Body of pancreas (tissue), 4 donors: Measurements from ENCODE around the gene PDE7B. TPM values are rescaled to one million over a fixed set of nuclear protein-coding genes. Genes with fewer than 3 reads are reported as not detected.

ENCODE experiments used
- ATAC-seq: fragments of 150-250 bp; one replicate; pipeline ENCODE4 v1.9.1; 2016
- DNase-seq, 4 donors: peaks; one replicate each; pipeline ENCODE4 v3.0.0-alpha.2; 2019
- H3K27ac ChIP-seq, 4 donors: fragments of 200-600 bp; sonication (generic); 1 replicate in 3 of 4; 2 replicates in 1 of 4; pipeline versions ENCODE4 v1.5.1 to v1.6.1; 2016 to 2019; ENCODE audit warnings: mild to moderate bottlenecking in 1 of 4, mixed read lengths in 1 of 4, moderate library complexity in 1 of 4
- H3K27me3 ChIP-seq, 2 donors: fragments of 200-600 bp; sonication (generic); one replicate each; pipeline ENCODE4 v1.6.0; 2016; ENCODE audit warnings: mild to moderate bottlenecking in 1 of 2
- H3K36me3 ChIP-seq, 2 donors: fragments of 200-600 bp; sonication (generic); replicated peaks in 1 of 2; 2 replicates each; pipeline ENCODE4 v1.5.1; 2016; ENCODE audit warnings: low read depth in 2 of 2; ENCODE audit not compliant: insufficient read depth in 1 of 2
- H3K4me1 ChIP-seq: fragments of 200-600 bp; sonication (generic); one replicate; pipeline ENCODE4 v1.6.0; 2016
- H3K4me3 ChIP-seq, 2 donors: fragments of 200-600 bp; sonication (generic); 1 replicate in 1 of 2; 2 replicates in 1 of 2; pipeline ENCODE4 v1.5.1; 2016 to 2019
- H3K9me3 ChIP-seq, 3 donors: fragments of 200-600 bp; sonication (generic); 1 replicate in 2 of 3; 2 replicates in 1 of 3; pipeline ENCODE4 v1.5.1; 2016
- POLR2A ChIP-seq, 3 donors: fragments of 450-650 bp; IDR thresholded peaks; one replicate each; pipeline ENCODE4 v1.6.1; 2016; ENCODE audit warnings: antibody characterized with exemption in 3 of 3, mild to moderate bottlenecking in 2 of 3
- WGBS, 2 donors: methylation state at CpG; one replicate each; pipeline ENCODE4 v1.1.5; 2017; 5-methylcytosine and 5-hydroxymethylcytosine counted together
- intact Hi-C: fragments of 100-400 bp; cut with DNase I; formaldehyde crosslinking; loops from one replicate; pipeline ENCODE4 v1.15.1; 2023
- total RNA-seq, 2 donors: library from RNA; depleted of rRNA; stranded (reverse); fragments of >200 nt; gene quantifications; one replicate each; pipeline ENCODE4 v1.1.0, GENCODE V29; 2016
- TF ChIP-seq, protein P1 (sequence below), 7 experiments: fragments of 450-650 bp in 4 of 7; fragments of 200-600 bp in 3 of 7; sonication (generic) in 3 of 7; IDR thresholded peaks; one replicate each; pipeline ENCODE4 v1.5.1; 2016 to 2019; ENCODE audit warnings: antibody characterized with exemption in 7 of 7

The PDE7B gene
- total RNA-seq, 2 donors from 2014 or later, result 1.0 to 2.3 TPM

DNA sequence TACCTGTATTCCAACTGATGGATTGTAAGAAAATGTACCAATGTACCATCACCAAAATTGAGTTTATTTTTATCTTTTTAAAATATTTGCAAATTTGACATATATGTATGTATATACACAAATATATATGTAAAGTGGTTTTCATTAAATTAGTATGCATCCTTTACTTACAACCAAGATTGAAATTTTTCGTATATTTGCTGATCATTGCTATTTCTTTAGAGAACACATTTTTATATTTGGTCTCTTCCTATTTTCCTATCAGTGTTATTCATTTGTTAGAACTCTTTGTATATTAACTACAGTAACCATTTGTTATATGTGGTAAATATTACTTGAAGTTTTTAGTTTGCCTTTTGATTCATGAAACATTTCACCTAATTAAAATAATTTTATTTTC, 324.4 kb downstream of the PDE7B start:
- ATAC-seq (no peak), DNase-seq (no peak)
- no peak overlapping the region for H3K27ac ChIP-seq
- no peak overlapping the region for H3K4me3 ChIP-seq
- TF ChIP-seq, protein P1, sequence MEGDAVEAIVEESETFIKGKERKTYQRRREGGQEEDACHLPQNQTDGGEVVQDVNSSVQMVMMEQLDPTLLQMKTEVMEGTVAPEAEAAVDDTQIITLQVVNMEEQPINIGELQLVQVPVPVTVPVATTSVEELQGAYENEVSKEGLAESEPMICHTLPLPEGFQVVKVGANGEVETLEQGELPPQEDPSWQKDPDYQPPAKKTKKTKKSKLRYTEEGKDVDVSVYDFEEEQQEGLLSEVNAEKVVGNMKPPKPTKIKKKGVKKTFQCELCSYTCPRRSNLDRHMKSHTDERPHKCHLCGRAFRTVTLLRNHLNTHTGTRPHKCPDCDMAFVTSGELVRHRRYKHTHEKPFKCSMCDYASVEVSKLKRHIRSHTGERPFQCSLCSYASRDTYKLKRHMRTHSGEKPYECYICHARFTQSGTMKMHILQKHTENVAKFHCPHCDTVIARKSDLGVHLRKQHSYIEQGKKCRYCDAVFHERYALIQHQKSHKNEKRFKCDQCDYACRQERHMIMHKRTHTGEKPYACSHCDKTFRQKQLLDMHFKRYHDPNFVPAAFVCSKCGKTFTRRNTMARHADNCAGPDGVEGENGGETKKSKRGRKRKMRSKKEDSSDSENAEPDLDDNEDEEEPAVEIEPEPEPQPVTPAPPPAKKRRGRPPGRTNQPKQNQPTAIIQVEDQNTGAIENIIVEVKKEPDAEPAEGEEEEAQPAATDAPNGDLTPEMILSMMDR (IDR thresholded peaks at IDR 0.05), result no peak
- TF ChIP-seq POLR2A (IDR thresholded peaks at IDR 0.05), result no peak
- no peaks in the 10 kb centered on the region for H3K36me3 ChIP-seq
- H3K27me3 ChIP-seq, result no peaks in the 10 kb centered on the region
- peaks cover 19% of the 10 kb centered on the region for H3K4me1 ChIP-seq
- intact Hi-C loops, result no loop called here
- WGBS, 2 donors, result 94% methylated on average over 1 of the region's 1 CpG
- no peaks in the 10 kb centered on the region for H3K9me3 ChIP-seq

DNA sequence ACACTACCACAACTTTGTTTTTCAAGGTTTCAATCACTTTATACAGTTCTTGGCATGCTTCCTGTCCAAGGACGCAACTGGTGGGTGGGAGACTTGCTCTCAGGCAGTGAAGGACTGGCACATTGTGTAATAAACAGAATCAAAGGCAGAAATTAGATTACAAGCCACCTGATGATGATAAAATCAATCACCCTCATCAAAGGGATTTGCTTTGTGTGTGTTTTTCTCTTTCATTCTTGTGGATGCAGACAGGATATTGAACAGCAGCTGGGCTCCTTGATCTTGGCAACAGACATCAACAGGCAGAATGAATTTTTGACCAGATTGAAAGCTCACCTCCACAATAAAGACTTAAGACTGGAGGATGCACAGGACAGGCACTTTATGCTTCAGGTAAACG, 327.2 kb downstream of the PDE7B start:
- H3K4me3 ChIP-seq, result no peak overlapping the region
- TF ChIP-seq, protein P1 (IDR thresholded peaks at IDR 0.05), result no peak
- no peak for TF ChIP-seq POLR2A (IDR thresholded peaks at IDR 0.05)
- H3K27ac ChIP-seq, result no peak overlapping the region
- peaks cover 24% of the 10 kb centered on the region for H3K4me1 ChIP-seq
- 43 to 46% methylated on average over 2 of the region's 2 CpGs for whole genome bisulfite sequencing, 2 donors
- no peaks in the 10 kb centered on the region for H3K27me3 ChIP-seq
- no peaks in the 10 kb centered on the region for H3K36me3 ChIP-seq
- ATAC-seq (no peak), DNase-seq (no peak)
- intact Hi-C loops, result no loop called here
- H3K9me3 ChIP-seq, result no peaks in the 10 kb centered on the region

DNA sequence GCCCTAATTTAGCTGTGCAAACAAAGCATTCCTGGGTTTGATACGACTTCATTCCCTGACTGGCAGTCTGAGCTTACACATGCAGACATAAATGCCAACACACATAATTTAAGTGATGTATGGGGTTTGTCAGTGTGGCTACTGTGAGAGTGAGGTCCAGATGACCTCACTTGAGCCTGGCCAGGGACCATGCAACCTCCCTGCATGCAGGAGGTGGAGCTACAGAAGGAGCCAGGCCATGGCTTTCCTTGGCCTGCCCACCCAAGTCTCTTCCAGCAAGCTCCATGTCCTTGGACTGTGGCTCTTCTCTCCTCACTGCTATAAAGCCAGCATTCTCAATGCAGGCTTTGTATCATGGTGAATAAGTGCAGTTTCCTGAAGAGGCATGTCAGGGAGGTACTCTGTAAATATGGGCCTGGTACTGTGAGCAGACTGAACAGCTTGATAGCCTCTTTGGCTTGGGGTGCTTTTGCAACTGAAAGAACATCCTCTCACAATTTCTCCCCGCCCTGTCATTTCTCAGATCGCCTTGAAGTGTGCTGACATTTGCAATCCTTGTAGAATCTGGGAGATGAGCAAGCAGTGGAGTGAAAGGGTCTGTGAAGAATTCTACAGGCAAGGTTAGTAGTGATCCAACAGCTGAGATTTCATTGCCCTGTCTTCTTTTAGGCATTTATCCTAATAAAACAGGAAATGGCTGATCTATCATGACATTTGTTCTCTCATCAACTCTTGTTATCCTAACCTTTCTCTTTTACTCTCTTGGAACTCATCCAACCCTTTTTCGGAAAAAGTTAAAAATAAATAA, 329.4 kb downstream of the PDE7B start:
- no peak for ATAC-seq
- no peaks in the 10 kb centered on the region for H3K36me3 ChIP-seq
- no peak for TF ChIP-seq POLR2A (IDR thresholded peaks at IDR 0.05)
- TF ChIP-seq, protein P1 (IDR thresholded peaks at IDR 0.05), result no peak
- H3K27me3 ChIP-seq, result no peaks in the 10 kb centered on the region
- H3K4me3 ChIP-seq, result no peak overlapping the region
- no peak overlapping the region for H3K27ac ChIP-seq
- no peaks in the 10 kb centered on the region for H3K9me3 ChIP-seq
- WGBS, 2 donors, result 70 to 74% methylated on average over 4 of the region's 4 CpGs
- no peak for DNase-seq
- intact Hi-C loops, result no loop called here
- H3K4me1 ChIP-seq, result peaks cover 14% of the 10 kb centered on the region

DNA sequence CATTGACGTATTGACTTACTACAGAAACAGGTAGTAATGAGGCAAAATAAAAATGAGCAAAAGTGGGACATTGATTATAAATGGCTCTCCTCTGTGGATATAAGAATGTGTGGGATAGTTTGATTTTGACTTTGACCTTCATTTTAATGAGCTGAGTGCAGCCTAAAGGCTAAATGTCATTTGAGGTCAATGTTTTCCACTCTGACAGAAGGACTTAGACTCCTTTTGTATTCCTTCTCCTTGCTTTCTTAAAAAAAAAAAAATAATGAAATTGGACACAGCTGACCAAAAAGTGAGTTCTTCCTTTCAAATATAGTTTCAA, 330.0 kb downstream of the PDE7B start:
- ATAC-seq (no peak), DNase-seq (no peak)
- Histone ChIP-seq H3K9me3 (no peaks in the 10 kb centered on the region), H3K4me3 (no peak overlapping the region), H3K27me3 (no peaks in the 10 kb centered on the region), H3K4me1 (peaks cover 14% of the 10 kb centered on the region), H3K36me3 (no peaks in the 10 kb centered on the region), H3K27ac (no peak overlapping the region)
- TF ChIP-seq POLR2A (IDR thresholded peaks at IDR 0.05), result no peak
- TF ChIP-seq, protein P1 (IDR thresholded peaks at IDR 0.05), result no peak
- WGBS, 2 donors, result 56 to 77% methylated on average over 1 of the region's 1 CpG
- intact Hi-C loops, result no loop called here

DNA sequence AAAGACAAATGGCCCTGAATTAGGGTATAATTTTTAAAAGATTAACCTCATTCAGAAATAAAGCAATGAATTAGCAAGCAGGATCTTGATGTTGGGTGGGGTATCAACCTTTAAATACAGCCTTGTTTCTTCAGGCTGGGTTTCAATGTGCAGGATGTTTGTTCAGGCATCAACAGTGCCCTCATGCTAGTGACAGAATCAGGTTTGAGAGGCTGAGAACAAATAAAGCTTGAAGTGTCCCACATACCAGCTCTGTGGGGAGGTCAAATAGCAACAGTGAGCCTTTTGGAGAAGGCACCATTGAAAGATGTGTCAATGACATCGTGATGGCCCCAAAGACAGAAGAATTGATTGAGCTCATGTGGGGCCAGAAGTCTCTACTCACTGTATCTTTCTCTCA, 330.4 kb downstream of the PDE7B start:
- H3K4me3 ChIP-seq, result no peak overlapping the region
- no peaks in the 10 kb centered on the region for H3K9me3 ChIP-seq
- peaks cover 14% of the 10 kb centered on the region for H3K4me1 ChIP-seq
- WGBS, 2 donors, result 41 to 83% methylated on average over 1 of the region's 1 CpG
- TF ChIP-seq POLR2A (IDR thresholded peaks at IDR 0.05), result no peak
- TF ChIP-seq, protein P1 (IDR thresholded peaks at IDR 0.05), result no peak
- no peak overlapping the region for H3K27ac ChIP-seq
- no peak for ATAC-seq
- intact Hi-C loops, result no loop called here
- no peaks in the 10 kb centered on the region for H3K27me3 ChIP-seq
- no peak for DNase-seq
- H3K36me3 ChIP-seq, result no peaks in the 10 kb centered on the region
